OCI-LY1 (cell line): ENCODE results near the gene CELSR3.

Experiments
- EZH2 ChIP-seq: fragments of 200-600 bp; sonication (generic), shearing (Covaris generic); IDR thresholded peaks from 2 replicates; pipeline ENCODE4 v1.8.0; 2017; ENCODE audit warnings: borderline replicate concordance, mixed run types, mild to moderate bottlenecking, antibody characterized with exemption, low read length, moderate library complexity, mixed read lengths
- TF ChIP-seq, protein P1 (sequence below): fragments of 200-600 bp; sonication (generic), shearing (Covaris generic); IDR thresholded peaks from 2 replicates; pipeline ENCODE4 v1.5.1; 2017; ENCODE audit warnings: mild to moderate bottlenecking, antibody characterized with exemption, low read length, moderate library complexity, mixed read lengths

- TF ChIP-seq, protein P1, sequence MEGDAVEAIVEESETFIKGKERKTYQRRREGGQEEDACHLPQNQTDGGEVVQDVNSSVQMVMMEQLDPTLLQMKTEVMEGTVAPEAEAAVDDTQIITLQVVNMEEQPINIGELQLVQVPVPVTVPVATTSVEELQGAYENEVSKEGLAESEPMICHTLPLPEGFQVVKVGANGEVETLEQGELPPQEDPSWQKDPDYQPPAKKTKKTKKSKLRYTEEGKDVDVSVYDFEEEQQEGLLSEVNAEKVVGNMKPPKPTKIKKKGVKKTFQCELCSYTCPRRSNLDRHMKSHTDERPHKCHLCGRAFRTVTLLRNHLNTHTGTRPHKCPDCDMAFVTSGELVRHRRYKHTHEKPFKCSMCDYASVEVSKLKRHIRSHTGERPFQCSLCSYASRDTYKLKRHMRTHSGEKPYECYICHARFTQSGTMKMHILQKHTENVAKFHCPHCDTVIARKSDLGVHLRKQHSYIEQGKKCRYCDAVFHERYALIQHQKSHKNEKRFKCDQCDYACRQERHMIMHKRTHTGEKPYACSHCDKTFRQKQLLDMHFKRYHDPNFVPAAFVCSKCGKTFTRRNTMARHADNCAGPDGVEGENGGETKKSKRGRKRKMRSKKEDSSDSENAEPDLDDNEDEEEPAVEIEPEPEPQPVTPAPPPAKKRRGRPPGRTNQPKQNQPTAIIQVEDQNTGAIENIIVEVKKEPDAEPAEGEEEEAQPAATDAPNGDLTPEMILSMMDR, result peak; percentile 71
- TF ChIP-seq EZH2, result no peak
These were observed 6.4 kb downstream of the CELSR3 start for GRCh38 chr3:48656061-48656840.
